GM12865 (cell line): ENCODE data around the gene FHIT.

Experiments
- DNase-seq: peaks from one replicate; pipeline ENCODE4 v3.0.0; 2010; ENCODE audit warnings: low read depth
- H3K4me3 ChIP-seq: 2 replicates; pipeline ENCODE4 v1.5.1; 2011; ENCODE audit warnings: mild to moderate bottlenecking, low read depth, low read length, control low read depth
- TF ChIP-seq, protein P1 (sequence below): IDR thresholded peaks from 2 replicates; pipeline ENCODE4 v1.5.1; 2011; ENCODE audit warnings: low read length, control low read depth, low read depth, inconsistent platforms; ENCODE audit not compliant: insufficient read depth; ENCODE audit errors: missing control alignments

Gene FHIT

DNA sequence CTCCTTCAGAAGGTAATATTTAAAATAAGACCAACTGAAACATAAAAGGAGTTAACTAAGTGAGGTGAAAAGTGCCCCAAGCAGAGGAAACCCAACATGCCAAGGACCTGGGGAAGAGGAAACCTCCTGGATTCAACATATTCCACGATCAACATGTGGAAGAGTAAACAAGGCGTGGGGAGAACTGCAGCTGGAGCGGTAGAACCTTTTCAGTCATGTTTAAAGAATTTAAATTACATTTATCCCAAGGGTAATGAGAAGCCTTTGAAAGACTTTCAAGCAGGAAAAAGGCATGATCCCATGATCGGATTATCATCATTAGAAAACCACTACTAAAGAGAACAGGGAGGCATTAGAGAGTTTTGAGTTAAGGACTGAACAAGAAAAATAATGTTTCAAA is 330.7 kb downstream of the FHIT start:
- TF ChIP-seq, protein P1, sequence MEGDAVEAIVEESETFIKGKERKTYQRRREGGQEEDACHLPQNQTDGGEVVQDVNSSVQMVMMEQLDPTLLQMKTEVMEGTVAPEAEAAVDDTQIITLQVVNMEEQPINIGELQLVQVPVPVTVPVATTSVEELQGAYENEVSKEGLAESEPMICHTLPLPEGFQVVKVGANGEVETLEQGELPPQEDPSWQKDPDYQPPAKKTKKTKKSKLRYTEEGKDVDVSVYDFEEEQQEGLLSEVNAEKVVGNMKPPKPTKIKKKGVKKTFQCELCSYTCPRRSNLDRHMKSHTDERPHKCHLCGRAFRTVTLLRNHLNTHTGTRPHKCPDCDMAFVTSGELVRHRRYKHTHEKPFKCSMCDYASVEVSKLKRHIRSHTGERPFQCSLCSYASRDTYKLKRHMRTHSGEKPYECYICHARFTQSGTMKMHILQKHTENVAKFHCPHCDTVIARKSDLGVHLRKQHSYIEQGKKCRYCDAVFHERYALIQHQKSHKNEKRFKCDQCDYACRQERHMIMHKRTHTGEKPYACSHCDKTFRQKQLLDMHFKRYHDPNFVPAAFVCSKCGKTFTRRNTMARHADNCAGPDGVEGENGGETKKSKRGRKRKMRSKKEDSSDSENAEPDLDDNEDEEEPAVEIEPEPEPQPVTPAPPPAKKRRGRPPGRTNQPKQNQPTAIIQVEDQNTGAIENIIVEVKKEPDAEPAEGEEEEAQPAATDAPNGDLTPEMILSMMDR = no peak
- H3K4me3 ChIP-seq = no peak overlapping the region
- no peak for DNase-seq

DNA sequence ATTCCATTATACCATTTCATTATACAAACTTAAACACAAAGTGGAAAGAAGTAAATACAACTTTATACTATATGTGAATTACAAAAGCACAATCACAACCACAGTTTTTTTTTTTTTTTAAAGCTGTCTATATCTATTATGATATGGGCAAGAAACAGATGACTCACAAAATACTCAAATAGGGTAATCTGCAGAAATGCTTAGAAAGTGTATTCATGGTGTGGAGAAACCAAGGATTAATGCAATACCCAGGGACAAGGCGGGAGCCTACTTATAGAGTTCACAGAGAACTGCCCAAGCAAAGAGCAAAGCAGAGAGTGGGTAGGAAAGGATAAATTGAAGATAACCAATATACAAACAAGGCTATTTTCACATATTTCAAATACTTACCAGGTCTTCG is 332.0 kb downstream of the FHIT start:
- no peak overlapping the region for H3K4me3 ChIP-seq
- no peak for DNase-seq
- TF ChIP-seq, protein P1 = no peak

DNA sequence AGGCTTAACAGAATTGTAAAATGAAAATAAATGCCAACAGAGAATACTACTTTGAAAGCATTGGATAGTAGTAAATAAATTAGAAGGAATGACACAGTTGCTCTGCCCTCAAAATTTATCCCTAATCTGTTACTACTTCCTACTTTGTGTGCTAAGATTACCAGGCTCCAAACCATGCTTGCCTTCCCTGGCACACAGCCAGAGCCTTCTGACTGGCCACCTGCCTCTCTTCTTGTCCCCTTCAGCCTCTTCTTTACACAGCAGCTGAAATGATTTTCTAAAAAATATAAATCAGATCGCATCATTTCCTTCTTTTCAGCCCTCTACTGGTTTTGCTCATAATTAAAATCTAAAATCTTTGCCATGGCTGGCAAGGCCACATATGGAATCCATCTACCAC is 334.1 kb downstream of the FHIT start:
- DNase-seq = no peak
- TF ChIP-seq, protein P1 = no peak
- no peak overlapping the region for H3K4me3 ChIP-seq

DNA sequence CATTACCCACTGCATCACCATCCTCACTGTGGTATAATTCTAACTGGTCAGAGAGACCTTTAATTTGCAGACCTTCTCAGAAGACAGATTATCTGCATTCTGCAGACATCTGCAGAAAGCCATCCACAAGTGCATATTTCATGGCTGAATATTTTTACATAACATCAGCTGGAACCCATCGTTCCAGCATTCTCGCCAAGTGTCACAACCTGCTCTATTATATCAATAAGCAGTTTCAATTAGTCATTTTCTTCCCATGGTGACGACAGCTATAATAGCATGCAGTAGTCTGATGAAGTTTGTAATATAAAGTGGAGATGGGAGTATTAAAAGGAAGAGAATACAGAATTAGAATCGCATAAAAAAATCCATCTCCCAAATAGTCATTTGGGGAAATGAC is 334.7 kb downstream of the FHIT start:
- no peak for DNase-seq
- no peak overlapping the region for H3K4me3 ChIP-seq
- TF ChIP-seq, protein P1 = no peak

DNA sequence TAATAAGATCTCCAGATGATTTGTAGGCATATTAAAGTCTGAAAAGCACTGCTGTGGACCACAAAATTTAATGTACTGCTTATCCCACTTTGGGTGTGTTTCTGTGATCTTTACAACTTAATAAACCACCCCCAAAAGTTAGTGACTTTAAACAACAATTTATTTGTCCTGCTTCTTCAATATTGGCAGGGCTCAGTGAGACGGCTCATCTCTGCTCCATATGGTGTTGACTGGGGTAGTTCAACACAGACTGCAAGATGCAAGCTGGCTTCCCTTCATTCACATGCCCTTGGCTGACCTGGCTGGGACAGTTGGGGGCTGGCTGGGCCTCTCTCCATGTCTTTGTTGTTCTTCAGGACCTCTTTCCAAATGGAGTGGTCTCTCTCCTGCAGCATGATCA is 337.8 kb downstream of the FHIT start:
- TF ChIP-seq, protein P1 = no peak
- no peak overlapping the region for H3K4me3 ChIP-seq
- DNase-seq = no peak

DNA sequence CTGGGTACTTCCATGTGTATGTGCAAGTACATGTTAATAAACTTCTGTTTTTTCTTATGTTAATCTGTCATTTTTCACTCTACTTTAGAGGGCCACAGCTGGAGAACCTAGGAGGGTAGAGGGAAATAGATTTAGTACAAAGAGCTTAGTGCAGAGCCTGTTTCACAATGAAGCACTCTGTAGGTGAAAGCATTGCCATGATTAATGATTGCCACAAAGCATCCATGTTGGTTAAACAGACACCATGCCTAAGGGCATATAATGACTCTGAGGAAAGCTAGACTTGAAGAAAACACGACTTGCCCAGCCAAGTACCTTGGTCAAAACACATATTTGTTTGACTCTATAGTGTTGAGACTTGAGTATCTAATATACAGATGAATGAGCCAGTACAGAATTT is 338.4 kb downstream of the FHIT start:
- H3K4me3 ChIP-seq = no peak overlapping the region
- no peak for DNase-seq
- TF ChIP-seq, protein P1 = no peak

DNA sequence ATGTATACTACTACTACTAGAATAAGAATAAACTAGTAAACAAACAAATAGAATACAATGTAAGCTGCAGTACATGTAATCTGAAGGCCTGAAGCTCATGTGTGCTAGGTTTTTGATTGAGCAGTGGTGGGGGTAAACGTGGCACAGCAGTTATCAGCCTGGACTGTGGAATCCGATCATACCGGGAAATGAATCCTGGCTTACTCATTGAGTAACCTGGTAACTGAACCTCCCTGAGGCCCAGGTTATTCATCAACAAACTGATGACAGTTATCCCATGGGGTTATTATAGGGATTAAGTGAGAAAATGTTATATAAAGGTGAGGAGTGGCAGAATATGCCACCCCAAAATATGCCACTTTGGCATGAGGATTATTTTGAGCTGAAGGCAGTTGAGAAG is 339.1 kb downstream of the FHIT start:
- no peak overlapping the region for H3K4me3 ChIP-seq
- TF ChIP-seq, protein P1 = no peak
- no peak for DNase-seq
